C4-2B (cell line): Measurements from ENCODE around the gene LSAMP.

Source experiments
- ZFX ChIP-seq: fragments of 450-650 bp; IDR thresholded peaks from 2 replicates; pipeline ENCODE4 v1.6.1; 2017
- TF ChIP-seq, protein P1 (sequence below): fragments of 450-650 bp; conservative IDR thresholded peaks from 2 replicates; pipeline ENCODE4 v1.5.1; 2017; ENCODE audit warnings: mild to moderate bottlenecking

DNA sequence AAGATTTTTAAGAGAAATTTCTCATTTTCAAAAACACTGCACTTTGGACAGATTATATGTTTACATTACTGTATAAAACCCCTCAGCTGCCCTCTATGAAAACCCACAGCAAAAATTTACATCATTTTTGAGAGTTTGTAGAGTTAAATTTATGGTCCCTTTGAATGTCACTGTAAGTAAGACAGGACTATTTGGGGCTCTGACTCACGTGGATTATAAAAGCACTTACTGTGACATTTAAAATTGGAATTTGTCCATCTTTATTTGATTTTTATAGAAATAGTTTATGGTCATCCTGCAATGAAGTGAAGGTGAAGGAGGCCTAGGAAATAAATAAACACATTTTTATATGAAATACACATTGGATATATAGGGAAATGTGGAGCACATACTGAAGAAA, 672.3 kb downstream of the LSAMP start:
- TF ChIP-seq, protein P1, sequence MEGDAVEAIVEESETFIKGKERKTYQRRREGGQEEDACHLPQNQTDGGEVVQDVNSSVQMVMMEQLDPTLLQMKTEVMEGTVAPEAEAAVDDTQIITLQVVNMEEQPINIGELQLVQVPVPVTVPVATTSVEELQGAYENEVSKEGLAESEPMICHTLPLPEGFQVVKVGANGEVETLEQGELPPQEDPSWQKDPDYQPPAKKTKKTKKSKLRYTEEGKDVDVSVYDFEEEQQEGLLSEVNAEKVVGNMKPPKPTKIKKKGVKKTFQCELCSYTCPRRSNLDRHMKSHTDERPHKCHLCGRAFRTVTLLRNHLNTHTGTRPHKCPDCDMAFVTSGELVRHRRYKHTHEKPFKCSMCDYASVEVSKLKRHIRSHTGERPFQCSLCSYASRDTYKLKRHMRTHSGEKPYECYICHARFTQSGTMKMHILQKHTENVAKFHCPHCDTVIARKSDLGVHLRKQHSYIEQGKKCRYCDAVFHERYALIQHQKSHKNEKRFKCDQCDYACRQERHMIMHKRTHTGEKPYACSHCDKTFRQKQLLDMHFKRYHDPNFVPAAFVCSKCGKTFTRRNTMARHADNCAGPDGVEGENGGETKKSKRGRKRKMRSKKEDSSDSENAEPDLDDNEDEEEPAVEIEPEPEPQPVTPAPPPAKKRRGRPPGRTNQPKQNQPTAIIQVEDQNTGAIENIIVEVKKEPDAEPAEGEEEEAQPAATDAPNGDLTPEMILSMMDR, result no peak
- no peak for TF ChIP-seq ZFX
